Endothelial cell of umbilical vein (primary cell): ENCODE results near the gene C8B. TPM values are rescaled to one million over a fixed set of nuclear protein-coding genes. Genes with fewer than 3 reads are reported as not detected.

ENCODE experiments used
- BruUV-seq: library from RNA; stranded (reverse); fragments of 400-500 nt; replicated peaks from 2 replicates; lab custom pipeline; 2021; lab: Mats Ljungman, UMichigan
- CTCF ChIA-PET: fragments of 300-600, 350-600 bp; sonication (Branson Sonifier 250); formaldehyde crosslinking; loops from one replicate; lab custom pipeline; 2021; ENCODE audit warnings: antibody characterized with exemption, inconsistent platforms; lab: Charles Lee
- POLR2A ChIA-PET: fragments of 300-600, 350-600 bp; sonication (Branson Sonifier 250); formaldehyde crosslinking; loops from one replicate; lab custom pipeline; 2021; ENCODE audit warnings: antibody characterized with exemption, inconsistent platforms; lab: Charles Lee
- DNase-seq: peaks from one replicate; pipeline ENCODE4 v3.0.0-alpha.2; 2011; ENCODE audit warnings: low read depth, low spot score
- FAIRE-seq: peaks from 2 replicates; lab custom pipeline; 2011; peaks lifted over from hg19 to GRCh38; lab: Jason Lieb, UNC
- H2AFZ ChIP-seq: 2 replicates; pipeline ENCODE4 v1.6.0; 2012; ENCODE audit warnings: low read depth, low read length, control low read depth, inconsistent platforms
- H3K27ac ChIP-seq: 2 replicates; pipeline ENCODE4 v1.5.1; 2011; ENCODE audit warnings: low read depth, mild to moderate bottlenecking, control low read depth, low read length, moderate library complexity; ENCODE audit not compliant: insufficient read depth
- H3K27me3 ChIP-seq, 2 experiments: 2 replicates each; pipeline versions ENCODE4 v1.6.0 to v1.6.1; 2011; ENCODE audit warnings: low read length in 2 of 2, mixed read lengths in 1 of 2; ENCODE audit not compliant: control insufficient read depth in 2 of 2, insufficient read depth in 2 of 2
- H3K36me3 ChIP-seq, 2 experiments: 2 replicates in 1 of 2; 3 replicates in 1 of 2; pipeline ENCODE4 v1.5.1; 2011; ENCODE audit warnings: low read length in 2 of 2, mild to moderate bottlenecking in 1 of 2, moderate library complexity in 1 of 2; ENCODE audit not compliant: control insufficient read depth in 2 of 2, insufficient read depth in 2 of 2; ENCODE audit errors: extremely low read depth in 1 of 2
- H3K4me1 ChIP-seq: 3 replicates; pipeline ENCODE4 v1.5.1; 2011; ENCODE audit warnings: mild to moderate bottlenecking, low read length; ENCODE audit not compliant: control insufficient read depth, insufficient read depth; ENCODE audit errors: extremely low read depth
- H3K4me2 ChIP-seq: 2 replicates; pipeline ENCODE4 v1.6.1; 2011; ENCODE audit warnings: low read length, control low read depth, mixed read lengths; ENCODE audit not compliant: insufficient read depth
- H3K4me3 ChIP-seq, 3 experiments: fragments of 200-600 bp in 1 of 3; sonication (generic), shearing (Covaris generic) in 1 of 3; replicated peaks in 1 of 3; 2 replicates each; pipeline ENCODE4 v1.5.1; 2011 to 2016; ENCODE audit warnings: control low read depth in 3 of 3, low read length in 3 of 3, mild to moderate bottlenecking in 2 of 3, inconsistent platforms in 1 of 3, low read depth in 1 of 3, moderate library complexity in 1 of 3; ENCODE audit not compliant: insufficient read depth in 1 of 3
- H3K79me2 ChIP-seq: 2 replicates; pipeline ENCODE4 v1.6.0; 2012; ENCODE audit warnings: low read length, inconsistent platforms; ENCODE audit not compliant: control insufficient read depth, insufficient read depth
- H3K9ac ChIP-seq: replicated peaks from 2 replicates; pipeline ENCODE3; 2011; ENCODE audit warnings: low read length, control low read depth; ENCODE audit not compliant: insufficient read depth; ENCODE audit errors: extremely low read depth
- H3K9me1 ChIP-seq: replicated peaks from 3 replicates; pipeline ENCODE4 v1.6.0; 2011; ENCODE audit warnings: mild to moderate bottlenecking, low read length; ENCODE audit not compliant: control insufficient read depth, insufficient read depth; ENCODE audit errors: extremely low read depth
- H3K9me3 ChIP-seq: replicated peaks from 2 replicates; pipeline ENCODE4 v1.5.1; 2012; ENCODE audit warnings: low read length, inconsistent platforms; ENCODE audit not compliant: control insufficient read depth, insufficient read depth
- H4K20me1 ChIP-seq: replicated peaks from 2 replicates; pipeline ENCODE3; 2011; ENCODE audit warnings: mild to moderate bottlenecking, low read length; ENCODE audit not compliant: control insufficient read depth, insufficient read depth; ENCODE audit errors: extremely low read depth
- FOS ChIP-seq: IDR thresholded peaks from 2 replicates; pipeline ENCODE4 v1.6.1; 2011; ENCODE audit warnings: mild to moderate bottlenecking, low read length, moderate library complexity, borderline replicate concordance; ENCODE audit not compliant: insufficient read depth
- GATA2 ChIP-seq: IDR thresholded peaks from 2 replicates; pipeline ENCODE4 v1.7.0; 2011; ENCODE audit warnings: low read depth, mild to moderate bottlenecking, moderate library complexity, mixed read lengths, low read length; ENCODE audit not compliant: insufficient read length, insufficient read depth
- JUN ChIP-seq: IDR thresholded peaks from 2 replicates; pipeline ENCODE4 v1.6.1; 2011; ENCODE audit warnings: borderline replicate concordance, low read depth; ENCODE audit not compliant: insufficient read length, insufficient read depth
- MYC ChIP-seq: IDR thresholded peaks from one replicate; pipeline ENCODE4 v1.6.1; 2011; ENCODE audit warnings: mild to moderate bottlenecking, low read depth, low read length
- POLR2A ChIP-seq: IDR thresholded peaks from 2 replicates; pipeline ENCODE4 v1.6.1; 2012; ENCODE audit warnings: low read depth, mild to moderate bottlenecking, control low read depth, low read length
- dilution Hi-C: fragments of 300-500 bp; cut with MboI; formaldehyde crosslinking; loops from one replicate; pipeline ENCODE4 v1.15.0; 2019; ENCODE audit warnings: low sequenced_read_pairs; ENCODE audit not compliant: extremely low pct_ligation_motif_present
- intact Hi-C: fragments of 100-400 bp; cut with micrococcal nuclease; formaldehyde crosslinking; loops from one replicate; pipeline ENCODE4 v1.10.0; 2022
- polyA plus RNA-seq, 4 experiments: library from polyadenylated mRNA; depleted of rRNA in 3 of 4; stranded (reverse) in 3 of 4; unstranded in 1 of 4; fragments of >200 nt; gene quantifications; 2 replicates each; pipeline versions ENCODE4 v1.2.1 to v1.2.3, GENCODE V29; 2011 to 2012; ENCODE audit warnings: missing spikeins in 1 of 4
- total RNA-seq: library from RNA; stranded (reverse); gene quantifications from 2 replicates; pipeline ENCODE4 v1.2.3, GENCODE V29; 2021
- TF ChIP-seq, protein P1 (sequence below): IDR thresholded peaks from 2 replicates; pipeline ENCODE4 v1.6.1; 2011; ENCODE audit not compliant: insufficient read depth, insufficient read length
- TF ChIP-seq, protein P2 (sequence below), 2 donors: IDR thresholded peaks; 1 replicate in 1 of 2; 2 replicates in 1 of 2; pipeline ENCODE4 v1.5.1; 2011; ENCODE audit warnings: low read length in 2 of 2, mild to moderate bottlenecking in 2 of 2, moderate library complexity in 2 of 2, control low read depth in 1 of 2, inconsistent platforms in 1 of 2, low read depth in 1 of 2; ENCODE audit not compliant: insufficient read depth in 1 of 2; ENCODE audit errors: extremely low read depth in 1 of 2

C8B gene
- total and polyA plus RNA-seq, 2 donors (not counting 3 experiments of a cell fraction or from before 2014, with no cell fraction given): not detected

DNA sequence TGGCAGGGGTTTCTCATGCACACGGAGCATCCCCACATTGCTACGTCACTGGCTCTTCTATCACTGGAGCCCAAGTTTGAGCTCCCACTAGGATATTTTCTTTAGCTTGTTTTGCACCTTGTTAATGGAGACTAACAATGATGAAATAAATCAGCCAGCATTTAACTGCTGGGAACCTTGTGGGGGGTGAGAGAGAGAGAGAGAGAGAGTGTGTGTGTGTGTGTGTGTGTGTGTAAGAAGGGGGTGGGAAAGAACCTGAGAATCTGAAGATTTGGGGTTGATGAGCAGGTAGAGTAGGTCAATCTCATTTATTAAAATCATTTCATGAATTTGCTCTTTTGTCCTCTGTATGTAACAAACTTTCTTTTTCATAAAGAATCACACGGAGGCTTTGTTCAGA lies 624 bp downstream of the C8B start:
- no peak for DNase-seq
- Histone ChIP-seq H3K27me3 (no peaks in the 10 kb centered on the region), H3K9me3 (no peaks in the 10 kb centered on the region), H4K20me1 (no peaks in the 10 kb centered on the region), H3K27ac (no peak overlapping the region), H3K4me3 (no peak overlapping the region), H3K4me2 (no peak overlapping the region), H3K9ac (no peak overlapping the region), H3K9me1 (no peaks in the 10 kb centered on the region), H3K4me1 (no peaks in the 10 kb centered on the region), H3K36me3 (no peaks in the 10 kb centered on the region), H3K79me2 (no peaks in the 10 kb centered on the region), H2AFZ (no peak overlapping the region)
- TF ChIP-seq FOS: no peak
- TF ChIP-seq GATA2: no peak
- no peak for TF ChIP-seq JUN
- TF ChIP-seq MYC: no peak
- TF ChIP-seq, protein P1, sequence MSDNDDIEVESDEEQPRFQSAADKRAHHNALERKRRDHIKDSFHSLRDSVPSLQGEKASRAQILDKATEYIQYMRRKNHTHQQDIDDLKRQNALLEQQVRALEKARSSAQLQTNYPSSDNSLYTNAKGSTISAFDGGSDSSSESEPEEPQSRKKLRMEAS: no peak
- no peak for TF ChIP-seq POLR2A
- TF ChIP-seq, protein P2, sequence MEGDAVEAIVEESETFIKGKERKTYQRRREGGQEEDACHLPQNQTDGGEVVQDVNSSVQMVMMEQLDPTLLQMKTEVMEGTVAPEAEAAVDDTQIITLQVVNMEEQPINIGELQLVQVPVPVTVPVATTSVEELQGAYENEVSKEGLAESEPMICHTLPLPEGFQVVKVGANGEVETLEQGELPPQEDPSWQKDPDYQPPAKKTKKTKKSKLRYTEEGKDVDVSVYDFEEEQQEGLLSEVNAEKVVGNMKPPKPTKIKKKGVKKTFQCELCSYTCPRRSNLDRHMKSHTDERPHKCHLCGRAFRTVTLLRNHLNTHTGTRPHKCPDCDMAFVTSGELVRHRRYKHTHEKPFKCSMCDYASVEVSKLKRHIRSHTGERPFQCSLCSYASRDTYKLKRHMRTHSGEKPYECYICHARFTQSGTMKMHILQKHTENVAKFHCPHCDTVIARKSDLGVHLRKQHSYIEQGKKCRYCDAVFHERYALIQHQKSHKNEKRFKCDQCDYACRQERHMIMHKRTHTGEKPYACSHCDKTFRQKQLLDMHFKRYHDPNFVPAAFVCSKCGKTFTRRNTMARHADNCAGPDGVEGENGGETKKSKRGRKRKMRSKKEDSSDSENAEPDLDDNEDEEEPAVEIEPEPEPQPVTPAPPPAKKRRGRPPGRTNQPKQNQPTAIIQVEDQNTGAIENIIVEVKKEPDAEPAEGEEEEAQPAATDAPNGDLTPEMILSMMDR (IDR thresholded peaks at IDR 0.05; ENCODE audit: extremely low read depth in 1 of 2, insufficient read depth in 1 of 2, low read depth in 1 of 2, low read length in 2 of 2): no peak
- CTCF ChIA-PET: no interaction called here
- BruUV-seq: no TSS peak
- no peak for FAIRE-seq
- dilution Hi-C loops (no loop called here), intact Hi-C loops (loop anchor here (5.0 kb wide), 1 partner anchor 1582 kb away; the partner anchor contains the start of gene OMA1)
- POLR2A ChIA-PET: no interaction called here
